IPS-15b (cell line): Measurements from ENCODE around the gene DDX39B.

ENCODE experiments used
- H3K27me3 ChIP-seq: one replicate; pipeline ENCODE4 v1.6.1; 2013; ENCODE audit warnings: low read length; ENCODE audit not compliant: control insufficient read depth, insufficient read depth
- H3K36me3 ChIP-seq: one replicate; pipeline ENCODE4 v1.6.1; 2013; ENCODE audit warnings: low read length; ENCODE audit not compliant: control insufficient read depth, insufficient read depth
- H3K4me1 ChIP-seq: one replicate; pipeline ENCODE4 v1.6.1; 2013; ENCODE audit warnings: mild to moderate bottlenecking, low read length; ENCODE audit not compliant: control insufficient read depth, insufficient read depth
- H3K4me3 ChIP-seq: one replicate; pipeline ENCODE4 v1.5.1; 2013; ENCODE audit warnings: low read depth, low read length
- H3K9ac ChIP-seq: one replicate; pipeline ENCODE4 v1.6.1; 2013; ENCODE audit warnings: low read depth, mild to moderate bottlenecking, low read length
- H3K9me3 ChIP-seq: one replicate; pipeline ENCODE4 v1.6.1; 2013; ENCODE audit warnings: mild to moderate bottlenecking, low read length; ENCODE audit not compliant: control insufficient read depth, insufficient read depth

The DDX39B gene

DNA sequence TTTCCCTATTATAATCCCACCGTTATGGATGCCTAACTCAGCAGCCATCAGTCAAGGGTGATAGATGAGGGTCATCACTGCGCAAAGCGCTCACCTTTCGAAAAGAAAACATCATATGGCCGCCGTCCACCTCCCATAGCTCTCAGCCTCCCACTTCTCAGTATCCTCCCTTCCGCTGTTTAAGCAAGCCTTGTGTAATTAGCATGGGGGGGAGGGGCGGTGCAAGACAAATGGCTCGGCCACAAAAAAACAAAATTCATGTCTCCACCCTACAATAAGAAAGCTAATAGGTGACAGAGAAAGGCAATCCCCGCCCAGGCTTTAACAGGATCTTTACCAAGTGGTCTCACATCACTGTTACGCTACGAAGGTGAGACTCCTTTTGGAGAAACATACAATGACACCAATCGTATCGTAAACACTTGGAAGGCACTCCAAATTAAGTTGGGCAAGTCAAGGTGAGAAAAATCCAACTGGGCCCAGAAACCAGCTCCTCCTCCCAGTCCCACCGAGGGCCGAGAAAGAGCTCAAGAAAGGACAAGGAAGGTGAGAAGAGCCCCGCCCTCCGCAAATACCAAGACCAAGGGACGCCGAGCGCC, 645 bp downstream of the DDX39B start:
- H3K36me3 ChIP-seq, result peaks cover 37% of the 10 kb centered on the region
- H3K4me3 ChIP-seq, result peak overlapping the region; percentile 93
- peak overlapping the region; percentile 100 for H3K9ac ChIP-seq
- H3K4me1 ChIP-seq, result peaks cover 10% of the 10 kb centered on the region
- H3K27me3 ChIP-seq, result no peaks in the 10 kb centered on the region
- H3K9me3 ChIP-seq, result no peaks in the 10 kb centered on the region

DNA sequence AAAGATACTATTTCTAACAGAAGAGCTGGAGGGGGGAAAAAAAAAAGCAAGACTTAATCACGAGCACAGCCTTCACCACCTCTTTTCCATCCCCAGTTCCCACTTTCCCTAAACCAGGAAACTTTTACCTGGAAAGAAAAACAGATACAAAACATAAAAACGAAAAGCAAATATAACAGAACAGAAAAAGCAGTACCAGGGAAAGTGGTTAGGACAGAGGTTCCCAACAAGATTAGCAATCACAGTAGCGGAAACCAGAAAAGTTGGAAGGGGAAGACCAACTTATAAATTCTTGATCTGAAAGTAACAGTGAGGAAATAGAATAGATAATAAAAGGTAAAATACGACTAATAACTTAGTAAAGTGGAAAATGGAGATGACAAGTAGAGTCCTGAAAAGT, 1.2 kb downstream of the DDX39B start:
- peaks cover 42% of the 10 kb centered on the region for H3K36me3 ChIP-seq
- no peaks in the 10 kb centered on the region for H3K9me3 ChIP-seq
- peak overlapping the region; percentile 100 for H3K9ac ChIP-seq
- H3K4me1 ChIP-seq, result peaks cover 10% of the 10 kb centered on the region
- H3K27me3 ChIP-seq, result no peaks in the 10 kb centered on the region
- H3K4me3 ChIP-seq, result peak overlapping the region; percentile 93

DNA sequence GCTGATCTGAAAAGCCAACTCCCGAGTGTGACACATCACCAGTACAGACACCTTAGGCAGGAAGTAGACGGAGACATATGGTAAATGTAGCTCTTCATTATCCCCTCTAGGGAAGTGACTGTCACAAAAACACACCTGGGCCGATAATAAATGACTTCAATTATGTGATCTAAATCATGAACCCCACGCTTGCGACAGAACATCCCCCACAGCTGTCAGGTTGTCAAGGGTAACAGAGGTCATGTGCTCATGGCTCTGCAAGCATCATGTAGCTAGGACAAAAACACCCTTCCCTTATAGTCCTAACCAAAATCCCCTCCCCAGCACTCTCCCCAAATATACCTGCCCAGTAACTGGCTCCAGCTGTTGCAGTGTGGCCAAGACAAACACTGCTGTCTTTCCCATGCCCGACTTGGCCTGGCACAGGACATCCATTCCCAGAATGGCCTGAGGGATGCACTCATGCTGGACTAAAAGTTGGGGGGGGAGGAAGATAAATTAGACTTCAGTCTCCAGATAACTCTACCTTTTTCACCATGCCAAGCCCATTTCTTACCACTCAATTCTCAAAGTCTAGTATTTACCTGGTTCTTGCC, 2.9 kb downstream of the DDX39B start:
- Histone ChIP-seq H3K4me1 (peaks cover 10% of the 10 kb centered on the region), H3K9ac (no peak overlapping the region), H3K36me3 (peaks cover 60% of the 10 kb centered on the region), H3K9me3 (no peaks in the 10 kb centered on the region), H3K4me3 (no peak overlapping the region), H3K27me3 (no peaks in the 10 kb centered on the region)

DNA sequence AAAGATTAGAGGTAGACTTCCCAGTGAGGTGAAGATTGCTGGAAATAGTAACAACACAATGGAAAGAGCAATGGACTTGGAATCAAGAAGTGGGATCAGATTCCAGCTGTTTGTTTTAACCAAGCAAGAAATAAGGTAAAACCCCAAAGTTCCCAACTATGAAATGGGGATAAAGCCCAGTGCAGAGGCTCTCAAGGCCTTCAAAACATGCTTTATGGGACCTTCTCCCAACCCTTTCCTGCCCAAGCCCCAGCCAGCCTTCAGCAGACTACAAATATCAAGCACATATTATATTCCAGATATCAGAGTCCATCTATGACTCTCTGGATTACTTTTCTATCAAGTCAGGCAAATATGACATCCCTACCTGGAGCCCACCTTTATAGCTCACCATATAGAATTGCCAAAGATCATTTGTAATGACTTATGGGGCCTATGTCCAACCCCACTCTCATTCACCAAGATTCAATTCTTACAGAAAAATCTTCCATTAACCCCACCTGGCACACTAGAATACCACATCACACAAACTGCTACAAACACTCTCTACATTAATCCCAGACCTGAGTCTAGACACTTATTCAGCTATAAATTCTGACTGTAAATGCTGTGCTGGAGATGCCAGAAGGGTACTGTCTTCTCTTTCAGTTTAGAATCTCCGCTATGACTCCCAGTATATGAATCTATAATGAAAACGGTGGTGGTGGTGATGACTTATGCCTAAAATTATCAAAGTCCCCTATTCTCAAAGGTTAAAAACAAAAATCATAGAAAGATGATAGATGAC, 6.1 kb downstream of the DDX39B start:
- H3K9ac ChIP-seq, result no peak overlapping the region

DNA sequence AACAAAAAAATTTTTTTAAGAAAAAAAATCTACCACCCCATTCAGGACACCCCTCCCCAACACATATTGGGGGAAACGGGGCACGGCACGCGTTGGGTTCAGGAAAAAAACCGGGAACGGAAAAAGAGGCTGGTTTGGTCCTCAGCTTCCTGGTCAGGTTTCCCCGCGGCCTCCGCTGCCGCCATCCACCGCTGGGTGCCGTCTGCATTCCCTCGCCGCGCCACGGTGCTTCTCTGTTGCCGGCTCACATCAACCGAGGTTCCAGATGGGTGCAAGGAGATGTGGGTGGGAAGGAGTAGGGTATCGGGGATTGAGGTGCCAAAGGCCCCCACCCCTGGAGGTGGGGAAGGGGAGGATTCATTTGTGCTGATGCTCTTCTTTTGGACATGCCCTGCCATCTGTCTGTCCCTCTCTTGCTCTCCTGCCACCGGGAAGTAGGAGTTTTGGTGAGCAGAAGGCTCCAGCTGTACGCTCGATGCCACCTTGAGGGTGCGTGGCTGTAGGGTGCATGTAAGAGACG, 7.2 kb downstream of the DDX39B start:
- Histone ChIP-seq H3K27me3 (no peaks in the 10 kb centered on the region), H3K9ac (no peak overlapping the region), H3K36me3 (peaks cover 75% of the 10 kb centered on the region), H3K4me1 (peaks cover 8% of the 10 kb centered on the region), H3K4me3 (no peak overlapping the region), H3K9me3 (no peaks in the 10 kb centered on the region)

More for the DNA sequence above, 6.1 kb downstream of the DDX39B start:
- Histone ChIP-seq H3K36me3 (peaks cover 74% of the 10 kb centered on the region), H3K9me3 (no peaks in the 10 kb centered on the region), H3K4me1 (peaks cover 10% of the 10 kb centered on the region), H3K27me3 (no peaks in the 10 kb centered on the region), H3K4me3 (no peak overlapping the region)

DNA sequence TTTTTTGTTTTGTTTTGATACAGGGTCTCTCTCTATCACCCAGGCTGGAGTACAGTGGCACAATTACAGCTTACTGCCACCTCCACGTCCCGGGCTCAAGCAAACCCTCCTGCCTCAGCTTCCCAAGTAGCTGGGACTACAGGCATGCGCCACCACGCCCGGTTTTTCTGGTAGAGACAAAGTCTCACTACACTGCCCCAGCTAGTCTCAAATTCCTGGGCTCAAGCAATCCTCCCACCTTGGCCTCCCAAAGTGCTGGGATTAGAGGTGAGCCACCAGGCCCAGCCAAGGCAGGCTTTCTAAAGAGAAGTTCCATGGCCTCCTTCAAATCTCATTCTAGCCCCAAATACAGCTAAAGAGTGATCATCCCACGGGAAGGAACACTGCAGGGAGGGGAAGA, 7.8 kb downstream of the DDX39B start:
- Histone ChIP-seq H3K9ac (no peak overlapping the region), H3K4me1 (peaks cover 4% of the 10 kb centered on the region), H3K4me3 (no peak overlapping the region), H3K27me3 (no peaks in the 10 kb centered on the region), H3K36me3 (peaks cover 69% of the 10 kb centered on the region), H3K9me3 (no peaks in the 10 kb centered on the region)

DNA sequence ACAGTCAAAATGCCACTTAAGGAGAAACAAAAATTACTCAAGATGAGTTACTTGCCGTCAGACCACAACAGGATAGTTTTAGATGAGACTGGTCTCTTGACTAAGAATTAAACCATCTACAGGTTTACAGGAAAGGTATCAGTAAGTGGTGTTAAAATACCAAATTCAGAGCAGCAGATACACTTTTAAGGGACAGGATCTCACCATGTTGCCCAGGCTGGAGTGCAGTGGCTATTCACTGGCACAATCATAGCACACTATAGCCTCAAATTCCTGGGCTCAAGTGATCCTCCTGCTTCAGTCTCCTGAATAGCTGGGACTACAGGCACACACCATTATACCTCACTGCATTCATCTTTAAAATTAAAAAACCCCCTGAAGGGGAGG, 8.4 kb downstream of the DDX39B start:
- Histone ChIP-seq H3K9me3 (no peaks in the 10 kb centered on the region), H3K36me3 (peaks cover 63% of the 10 kb centered on the region), H3K4me3 (no peak overlapping the region), H3K4me1 (peaks cover 3% of the 10 kb centered on the region), H3K9ac (no peak overlapping the region), H3K27me3 (no peaks in the 10 kb centered on the region)

DNA sequence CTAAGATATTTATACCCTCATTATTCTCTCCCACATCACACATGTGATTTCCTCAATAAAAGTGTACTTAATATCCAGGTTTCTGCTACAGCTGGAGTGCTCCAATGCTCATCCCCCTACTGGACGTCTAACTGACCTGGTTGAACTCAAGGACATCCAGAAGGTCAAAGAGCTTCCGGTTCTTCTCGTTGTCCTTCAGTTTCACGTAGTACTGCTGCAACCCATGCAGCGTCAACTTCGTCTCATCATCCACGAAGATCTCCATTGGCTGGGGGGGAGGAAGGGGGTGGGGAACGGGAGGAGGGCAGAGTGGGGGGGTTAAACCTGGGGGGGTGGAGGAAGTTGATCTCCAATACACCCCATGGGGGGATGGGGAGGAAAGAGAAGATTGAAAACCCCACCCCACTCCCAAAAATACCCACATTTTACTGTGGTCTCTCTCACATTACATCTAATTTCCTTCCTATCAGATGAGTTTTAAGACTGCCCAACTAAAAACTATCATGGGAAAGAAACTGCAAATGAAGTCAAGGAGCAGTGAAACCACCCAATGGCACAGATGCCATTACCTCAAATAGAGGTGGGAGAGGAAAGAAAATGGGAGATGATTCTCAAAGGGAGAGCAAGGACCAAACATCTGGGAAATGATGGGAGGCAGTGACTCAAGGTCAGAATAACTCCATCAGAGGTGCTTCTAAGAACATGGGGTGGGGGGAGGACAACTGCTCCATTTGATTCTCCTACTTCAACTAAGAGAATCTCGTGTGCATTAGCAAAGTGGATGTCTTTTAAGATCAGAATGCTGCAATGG, 9.0 kb downstream of the DDX39B start:
- no peaks in the 10 kb centered on the region for H3K9me3 ChIP-seq
- H3K4me1 ChIP-seq, result peaks cover 3% of the 10 kb centered on the region
- H3K36me3 ChIP-seq, result peaks cover 57% of the 10 kb centered on the region
- H3K27me3 ChIP-seq, result no peaks in the 10 kb centered on the region
- no peak overlapping the region for H3K4me3 ChIP-seq
- H3K9ac ChIP-seq, result no peak overlapping the region

DNA sequence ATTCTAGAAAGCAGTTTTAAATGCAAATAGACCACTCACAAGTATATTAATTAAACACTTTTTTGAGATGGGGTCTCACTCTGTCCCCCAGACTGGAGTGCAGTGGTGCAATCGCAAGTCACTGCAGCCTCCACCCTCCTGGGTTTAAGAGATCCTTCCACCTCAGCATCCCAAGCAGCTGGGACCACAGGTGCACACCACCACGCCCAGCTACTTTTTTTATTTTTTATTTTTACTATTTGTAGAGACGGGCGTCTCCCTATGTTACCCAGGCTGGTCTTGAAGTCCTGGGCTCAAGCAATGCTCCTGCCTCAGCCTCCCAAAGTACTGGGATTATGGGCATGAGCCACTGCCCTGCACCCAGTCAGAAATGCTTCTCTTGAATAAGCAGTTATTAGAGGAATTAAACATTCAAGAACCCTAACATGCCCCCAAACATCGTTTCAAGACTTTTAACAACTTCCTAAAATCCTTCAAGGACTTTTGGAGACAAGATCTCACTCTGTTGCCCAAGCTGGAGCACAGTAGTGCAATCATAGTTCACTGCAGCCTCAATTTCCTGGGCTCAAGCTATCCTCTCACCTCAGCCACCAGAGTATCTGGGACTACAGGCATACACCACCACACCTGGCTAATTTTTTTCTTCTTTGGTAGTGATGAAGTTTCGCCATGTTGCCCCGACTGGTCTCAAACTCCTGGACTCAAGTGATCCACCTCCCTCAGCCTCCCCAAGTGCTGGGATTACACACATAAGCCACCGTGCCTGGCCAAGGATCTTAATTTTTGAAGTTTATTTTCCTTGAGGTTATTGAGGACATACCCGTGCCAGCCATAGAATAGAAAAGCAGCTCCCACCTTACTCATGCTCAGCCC, 9.8 kb downstream of the DDX39B start:
- Histone ChIP-seq H3K9me3 (no peaks in the 10 kb centered on the region), H3K36me3 (peaks cover 52% of the 10 kb centered on the region), H3K4me1 (peaks cover 3% of the 10 kb centered on the region), H3K4me3 (no peak overlapping the region), H3K27me3 (no peaks in the 10 kb centered on the region), H3K9ac (no peak overlapping the region)

DNA sequence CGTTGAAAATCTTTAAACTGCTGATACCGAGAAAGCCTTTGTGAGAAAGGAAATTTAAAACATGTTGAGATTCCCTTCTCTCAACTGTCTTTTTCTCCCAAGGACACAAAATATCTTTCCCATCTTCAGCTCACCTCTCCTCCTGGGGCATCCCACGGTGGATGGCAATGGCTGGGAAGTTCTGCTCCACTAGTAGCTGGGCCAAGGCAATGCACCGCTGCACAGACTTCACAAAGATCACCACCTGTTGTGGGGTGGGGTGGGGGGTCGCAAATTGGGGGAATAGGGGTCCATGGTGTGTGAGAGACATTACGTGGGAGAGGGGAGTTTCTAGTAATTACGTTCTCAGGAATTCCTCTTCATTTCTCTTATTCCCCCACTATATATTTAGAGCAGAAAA, 10.6 kb downstream of the DDX39B start:
- no peak overlapping the region for H3K4me3 ChIP-seq
- H3K4me1 ChIP-seq, result peaks cover 3% of the 10 kb centered on the region
- H3K9me3 ChIP-seq, result no peaks in the 10 kb centered on the region
- H3K9ac ChIP-seq, result no peak overlapping the region
- peaks cover 46% of the 10 kb centered on the region for H3K36me3 ChIP-seq
- no peaks in the 10 kb centered on the region for H3K27me3 ChIP-seq

DNA sequence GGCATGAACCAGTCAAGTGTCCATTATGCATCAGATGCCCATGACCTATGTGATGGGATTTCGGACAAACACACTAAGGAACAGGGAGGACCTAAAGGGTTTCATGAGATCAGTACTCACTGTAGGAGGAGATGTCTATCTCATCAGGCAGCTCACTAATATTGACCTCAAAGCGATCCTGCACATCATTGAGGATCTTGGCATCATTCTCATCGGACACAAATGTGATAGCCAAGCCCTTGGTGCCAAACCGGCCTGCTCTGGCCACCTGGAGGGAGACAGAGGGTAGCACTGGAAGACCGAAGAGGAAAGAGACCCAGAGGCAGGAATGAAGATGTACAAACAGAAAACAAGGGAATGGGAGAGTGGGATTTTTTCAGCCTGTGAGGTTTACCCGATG, 11.1 kb downstream of the DDX39B start:
- Histone ChIP-seq H3K9ac (no peak overlapping the region), H3K4me3 (no peak overlapping the region), H3K9me3 (no peaks in the 10 kb centered on the region), H3K36me3 (peaks cover 40% of the 10 kb centered on the region), H3K27me3 (no peaks in the 10 kb centered on the region), H3K4me1 (peaks cover 3% of the 10 kb centered on the region)
